Hypothalamus (tissue), 51 donors: ENCODE results near the gene DNAJC17.

Source experiments
- DNase-seq, 51 donors: peaks; one replicate each; lab custom pipeline; 2025; lab: John Stamatoyannopoulos, UW

Gene DNAJC17

DNA sequence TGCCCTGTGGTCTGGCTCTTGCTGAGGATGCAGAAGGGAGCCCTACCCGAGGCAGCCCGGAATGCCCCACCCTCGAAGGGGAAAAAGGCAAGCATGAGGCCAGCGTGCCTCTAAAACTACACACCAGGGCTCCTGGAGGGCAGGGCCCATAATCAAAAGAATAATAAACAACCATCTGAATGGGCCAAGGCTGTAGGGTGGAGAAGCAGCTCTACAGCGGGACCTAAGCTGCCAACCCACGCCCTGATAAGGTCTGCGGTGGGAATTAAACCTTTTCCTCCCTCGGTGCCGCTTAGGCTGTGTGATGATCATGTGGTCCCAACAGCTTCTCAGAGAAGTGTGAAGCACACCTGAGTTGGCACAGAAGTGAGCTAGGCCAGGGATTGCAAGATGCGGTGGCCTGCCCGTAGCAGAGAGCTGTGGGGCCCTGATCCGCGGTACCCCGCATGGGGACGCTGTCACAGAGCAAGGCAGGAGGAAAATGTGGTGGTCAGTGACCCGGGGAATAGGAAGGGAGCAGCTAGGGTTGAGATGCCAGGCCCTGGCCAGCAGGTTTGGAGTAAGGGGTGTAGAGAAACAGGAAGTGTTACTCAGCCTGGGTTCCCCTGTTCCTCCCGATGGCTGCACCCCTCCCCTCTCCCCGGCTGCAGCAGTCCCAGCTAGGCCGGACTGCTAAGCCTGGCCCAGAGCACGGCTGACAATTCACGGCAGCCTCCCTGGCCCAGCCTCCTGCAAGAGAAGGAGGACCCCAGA lies 38.6 kb downstream of the DNAJC17 start:
- DNase-seq, result no peak

DNA sequence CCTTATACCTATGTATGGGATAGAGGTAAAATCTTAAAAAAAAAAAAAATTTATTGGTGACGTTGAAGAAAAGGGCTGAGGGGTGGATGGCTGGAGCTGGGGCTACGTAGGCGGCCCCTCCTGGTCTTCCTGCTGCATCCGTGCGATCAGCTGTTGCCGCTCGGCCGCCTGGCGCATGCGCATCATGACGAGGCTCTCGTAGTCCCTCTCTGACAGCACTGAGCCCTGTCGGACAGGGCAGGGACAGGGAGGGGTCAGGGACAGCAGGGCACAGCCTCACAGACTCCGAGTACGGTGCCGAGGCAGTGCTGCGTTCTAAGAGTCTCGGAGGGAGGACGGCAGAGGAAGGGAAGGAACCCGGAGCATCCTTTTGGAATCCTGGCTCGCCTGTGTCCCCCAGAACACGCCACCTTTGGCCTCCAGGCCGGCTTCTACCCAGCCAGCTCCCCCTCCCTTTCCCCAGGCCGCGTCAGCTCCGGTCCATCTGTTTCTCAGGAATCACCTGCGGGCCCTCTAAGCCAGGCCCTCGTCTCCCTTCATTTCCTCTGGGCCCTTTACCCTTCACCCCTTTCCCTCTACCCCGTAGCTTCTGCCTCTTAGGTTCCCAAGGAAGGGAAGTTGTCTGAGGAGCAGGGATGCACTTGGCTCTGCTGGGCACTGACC lies 39.3 kb downstream of the DNAJC17 start:
- no peak for DNase-seq

DNA sequence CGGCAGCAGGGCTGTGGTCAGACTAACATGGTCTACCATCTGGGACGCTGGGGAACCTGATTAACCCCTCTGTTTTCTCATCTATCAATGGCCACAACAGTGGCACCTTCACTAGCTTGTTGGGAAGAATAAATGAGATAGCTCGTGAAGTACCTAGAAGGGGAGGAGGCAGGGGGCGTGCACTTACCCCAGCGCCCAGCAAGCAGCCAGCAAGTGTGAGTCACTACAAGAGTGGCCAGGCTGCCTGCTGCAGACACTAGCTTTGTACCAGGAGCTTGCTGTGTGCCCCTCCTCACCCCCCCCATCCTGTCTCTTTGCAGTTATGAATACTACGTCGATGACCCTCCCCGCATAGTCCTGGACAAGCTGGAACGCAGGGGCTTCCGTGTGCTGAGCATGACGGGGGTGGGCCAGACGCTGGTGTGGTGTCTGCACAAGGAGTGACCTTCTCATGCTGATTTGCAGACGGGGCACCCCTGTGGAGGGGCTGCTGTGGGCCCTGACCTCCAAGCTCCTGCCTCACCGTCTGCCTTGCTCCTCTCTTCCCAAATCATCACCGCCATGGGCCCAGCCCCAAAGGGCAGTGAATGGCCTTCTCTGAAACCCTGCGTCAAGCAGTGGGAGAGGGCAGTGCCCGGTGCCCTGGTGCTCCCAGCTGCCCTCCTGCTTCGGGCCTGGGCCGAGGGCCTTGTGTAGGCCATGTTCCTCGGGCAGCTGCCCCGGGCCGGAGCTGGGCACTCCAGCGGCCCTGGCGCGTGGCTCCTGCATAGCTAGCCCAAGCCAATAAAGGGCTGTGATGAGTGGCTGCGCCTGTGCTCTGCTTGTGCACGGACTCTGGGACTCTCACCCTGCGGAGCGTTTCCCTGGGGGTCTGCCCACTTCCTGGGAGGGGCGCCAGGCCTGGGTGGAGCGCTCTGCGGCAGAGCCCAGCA lies 40.1 kb downstream of the DNAJC17 start:
- peak in 1 of 51 donors; percentile 14 for DNase-seq

DNA sequence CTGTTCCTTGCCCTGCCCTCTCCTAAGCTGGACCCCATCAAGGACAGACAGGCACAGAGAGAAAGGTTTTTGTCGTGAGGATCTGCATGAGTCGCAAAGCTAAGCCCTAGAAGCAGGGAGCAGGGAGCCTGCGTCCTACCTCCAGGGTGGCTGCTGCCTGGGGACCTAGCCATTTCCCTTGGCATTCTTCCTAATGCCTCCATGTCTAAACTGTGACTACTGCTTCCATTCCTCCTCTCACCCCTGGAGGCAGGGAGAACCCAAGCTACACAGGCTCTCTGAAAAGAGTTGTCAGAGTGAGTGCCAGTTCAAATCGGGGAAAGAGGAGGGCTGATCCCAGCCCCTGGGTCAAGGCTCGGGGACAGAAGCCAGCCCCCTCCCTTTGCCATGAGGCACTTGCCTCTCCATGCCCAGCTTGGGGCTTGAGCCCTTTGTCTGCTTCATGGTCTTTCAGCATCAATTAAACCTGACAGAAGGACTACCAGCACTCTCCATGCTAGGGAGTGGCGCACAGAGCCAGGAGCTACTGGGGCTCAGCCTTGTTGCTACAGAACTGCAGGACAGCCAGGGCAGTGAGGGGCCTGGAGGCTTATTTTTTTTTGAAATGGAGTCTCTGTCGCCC lies 41.0 kb downstream of the DNAJC17 start:
- no peak for DNase-seq

DNA sequence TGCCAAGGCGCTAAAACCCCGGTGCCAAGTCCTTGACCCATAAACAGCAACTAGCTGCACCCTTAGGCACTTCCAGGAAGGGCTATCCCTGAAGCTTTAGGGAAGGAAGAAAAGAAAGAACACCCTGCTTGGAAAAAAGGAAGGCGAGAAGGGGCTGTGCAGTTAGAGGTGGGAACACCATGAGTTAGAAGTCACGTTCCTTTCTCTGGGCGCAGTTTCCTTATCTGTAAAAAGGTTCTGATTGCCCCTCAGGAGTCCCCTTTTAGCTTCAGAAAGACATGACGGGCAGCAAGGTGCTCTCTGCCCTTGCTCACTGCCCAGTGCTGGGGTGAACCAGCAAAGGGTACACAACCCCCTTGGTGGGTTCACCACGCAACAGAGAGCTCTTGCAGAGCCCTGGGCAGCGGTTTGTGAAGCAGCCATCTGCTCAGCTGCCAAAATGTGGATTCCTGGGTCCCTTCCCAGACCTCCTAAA lies 42.6 kb downstream of the DNAJC17 start:
- peak in 1 of 51 donors; percentile 13 for DNase-seq

DNA sequence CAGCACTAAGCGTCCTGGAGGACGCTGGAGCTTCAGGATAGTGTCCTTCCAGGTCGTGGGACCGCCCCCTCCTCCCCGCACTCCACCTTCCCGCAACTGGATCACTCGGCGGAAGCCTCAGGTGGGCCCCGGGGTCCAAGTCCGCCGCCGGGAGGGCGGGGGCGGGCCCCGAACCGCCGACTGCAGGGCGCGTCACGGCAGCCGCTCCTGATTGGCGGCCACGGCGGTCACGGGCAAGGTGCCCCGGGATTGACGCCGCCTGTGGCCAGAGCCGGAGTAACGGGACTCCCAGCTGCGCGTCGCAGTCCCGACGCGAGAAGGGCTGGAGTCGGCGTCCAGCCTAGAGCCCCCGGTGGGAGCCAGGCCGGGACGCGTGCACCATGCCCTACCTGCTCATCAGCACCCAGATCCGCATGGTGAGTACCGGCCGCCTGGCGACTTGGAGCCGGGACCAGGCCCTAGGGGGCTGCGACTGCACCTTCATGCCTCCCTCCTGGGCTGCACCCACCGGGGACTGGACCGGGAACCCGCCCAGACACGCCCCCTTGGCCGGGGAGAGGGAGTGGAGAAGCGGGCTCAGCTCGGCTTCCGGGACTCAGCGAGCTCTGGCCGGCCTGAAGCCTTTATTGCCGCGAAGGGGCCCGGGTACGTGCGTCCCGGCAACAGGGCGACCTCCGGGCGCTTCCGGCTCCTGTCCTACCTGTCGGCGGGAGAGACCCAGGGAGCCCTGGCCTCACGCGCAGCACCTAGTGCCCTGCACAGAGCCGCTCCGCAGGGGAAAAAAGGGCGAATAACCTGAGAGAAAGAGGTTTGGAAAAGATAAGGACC lies 43.3 kb downstream of the DNAJC17 start, which contains the start of gene GCHFR:
TSS of gene GCHFR (plus strand) at position 268 of the 828 bp plus-strand sequence. CDS start at position 381, 113 bp downstream.
- peak in 28 of 51 donors; percentile 15 to 69 (median 46) for DNase-seq

DNA sequence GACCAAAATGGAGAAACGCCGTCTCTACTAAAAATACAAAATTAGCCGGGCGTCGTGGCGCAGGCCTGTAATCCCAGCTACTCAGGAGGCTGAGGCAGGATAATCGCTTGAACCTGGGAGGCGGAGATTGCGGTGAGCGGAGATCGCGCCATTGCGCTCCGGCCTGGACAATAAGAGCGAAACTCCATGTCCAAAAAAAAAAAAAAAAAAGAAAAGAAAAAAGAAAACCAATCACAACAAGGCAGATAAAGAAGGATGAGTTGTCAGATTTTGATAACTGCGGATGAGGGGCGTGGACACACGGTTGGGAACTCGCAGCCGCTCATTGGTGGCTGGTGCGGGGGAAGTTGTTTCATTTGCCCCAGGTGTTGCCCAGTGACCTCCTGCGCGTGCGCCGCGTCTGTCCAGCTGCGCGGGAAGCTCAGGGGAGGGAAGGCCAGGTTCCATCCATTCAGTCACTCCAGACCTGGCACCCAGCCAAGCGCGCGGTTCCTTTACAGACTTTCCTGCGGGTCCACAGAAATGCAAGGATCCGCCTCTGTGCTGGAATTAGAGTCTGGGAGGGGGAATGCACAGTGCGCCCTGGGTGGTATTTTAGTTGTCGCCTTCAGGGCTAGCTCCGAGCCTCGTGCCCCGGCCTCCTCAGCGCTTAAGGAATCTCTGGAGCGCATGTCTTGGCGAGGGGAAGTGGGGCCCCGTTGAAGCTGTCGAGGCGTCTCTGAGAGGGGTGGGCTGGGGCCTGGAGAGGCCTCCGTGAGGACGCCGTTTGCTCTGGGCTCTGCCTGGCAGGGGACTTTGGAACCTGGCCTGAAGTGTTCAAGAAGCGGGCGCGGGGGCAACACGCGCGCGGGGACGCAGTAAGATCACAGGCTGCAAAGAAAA lies 44.1 kb downstream of the DNAJC17 start:
- DNase-seq, result peak in 20 of 51 donors; percentile 17 to 55 (median 26)

DNA sequence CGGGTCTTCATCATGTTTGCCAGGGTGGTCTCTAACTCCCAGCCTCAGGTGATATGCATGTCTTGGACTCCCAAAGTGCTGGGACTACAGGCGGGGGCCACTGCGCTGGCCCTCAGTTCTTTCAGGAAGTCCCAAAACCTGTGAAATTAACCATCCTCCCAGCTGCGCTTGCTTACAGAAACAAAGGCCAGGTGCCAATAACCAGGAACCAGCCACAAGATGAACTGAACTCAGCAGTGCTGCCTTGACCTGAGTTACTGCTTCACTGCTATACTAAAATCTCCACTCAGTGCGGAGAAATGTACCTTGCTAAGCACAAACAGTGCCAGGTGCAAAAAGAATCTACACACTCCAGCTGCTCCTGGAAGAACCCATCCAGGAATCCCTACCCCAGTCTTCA lies 47.3 kb downstream of the DNAJC17 start:
- DNase-seq, result no peak

DNA sequence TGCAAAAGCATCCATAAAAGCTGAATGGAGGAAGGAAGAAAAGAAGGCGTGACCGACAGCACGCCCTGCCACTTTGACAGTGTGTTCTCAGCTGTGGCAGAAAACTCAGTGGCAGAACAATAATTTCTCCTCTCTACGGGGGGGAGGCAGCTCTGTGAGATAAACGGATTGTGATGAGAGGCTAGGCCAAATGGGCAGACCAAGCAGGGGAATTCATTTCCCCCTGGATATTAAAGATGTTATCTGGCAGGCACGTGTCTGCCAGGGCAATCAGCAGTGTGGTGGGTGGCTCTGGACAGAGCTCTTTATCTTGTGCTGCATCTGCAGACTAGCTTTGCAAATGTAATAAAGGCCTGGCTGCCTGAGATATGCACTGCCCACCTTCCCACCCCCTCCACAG lies 50.3 kb downstream of the DNAJC17 start:
- DNase-seq, result no peak

DNA sequence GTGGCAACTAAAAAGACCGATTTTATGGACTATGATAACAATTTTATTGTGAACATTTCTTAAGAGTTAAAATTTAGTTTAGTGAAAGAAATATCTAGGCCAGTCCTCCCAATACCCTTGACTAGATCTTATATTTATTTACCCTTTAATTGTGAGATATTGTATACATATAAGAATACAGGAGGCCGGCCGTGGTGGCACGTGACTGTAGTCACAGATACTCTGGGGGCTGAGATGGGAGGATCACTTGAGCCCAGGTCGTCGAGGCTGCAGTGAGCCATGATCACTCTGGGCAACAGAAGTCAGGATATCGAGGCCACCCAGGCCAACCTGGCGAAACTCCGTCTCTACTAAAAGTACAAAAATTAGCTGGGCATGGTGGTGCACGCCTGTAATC lies 51.5 kb downstream of the DNAJC17 start:
- no peak for DNase-seq

DNA sequence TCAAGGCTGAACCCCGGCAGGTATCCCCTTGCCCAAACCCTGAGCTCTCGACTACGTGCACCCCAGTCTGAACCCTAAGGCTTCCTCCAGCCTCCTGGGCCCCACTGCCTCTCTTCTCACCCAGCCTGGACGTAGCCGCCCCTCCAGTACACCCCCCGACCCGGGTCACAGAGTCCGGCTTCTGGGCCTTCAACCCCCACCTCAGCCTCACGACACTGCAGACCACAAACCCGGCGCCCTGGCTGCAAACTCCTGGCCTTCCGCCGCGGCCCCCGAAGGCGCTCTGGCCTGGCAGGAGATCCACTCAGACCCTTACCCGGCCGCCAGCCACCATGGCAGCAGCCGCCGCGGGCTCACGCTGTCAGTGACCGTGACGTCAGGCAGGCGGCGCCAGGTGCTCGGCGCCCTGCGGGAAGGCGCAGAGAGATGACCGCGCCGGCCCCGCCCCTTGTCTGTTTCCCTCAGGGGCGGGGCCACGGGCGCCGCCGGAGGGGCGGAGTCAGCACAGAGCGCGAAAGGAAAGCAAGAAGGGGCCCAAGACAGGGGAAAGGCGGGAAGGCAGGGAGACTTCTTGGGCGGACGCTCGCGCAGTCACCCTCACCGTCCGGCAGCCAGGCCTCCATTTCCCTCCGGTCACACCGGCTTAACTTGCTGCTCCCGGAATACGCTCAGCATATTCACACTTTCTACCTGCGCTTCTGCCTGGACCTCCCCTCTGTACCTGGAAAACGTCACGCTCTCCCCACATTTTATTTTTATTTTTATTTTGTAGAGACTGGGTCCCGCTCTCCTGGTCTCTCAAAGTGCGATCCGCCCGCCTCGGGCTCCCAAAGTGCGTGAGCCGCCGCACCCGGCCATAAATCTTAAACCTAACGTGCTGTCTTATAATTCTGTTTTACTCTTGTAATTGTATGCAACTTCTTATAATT lies 52.1 kb downstream of the DNAJC17 start, which contains the start of gene RMDN3:
TSS of gene RMDN3 (minus strand) at position 372 of the 929 bp plus-strand sequence. CDS start 471 bp downstream, outside the sequence.
- peak in 50 of 51 donors; percentile 34 to 95 (median 82) for DNase-seq

DNA sequence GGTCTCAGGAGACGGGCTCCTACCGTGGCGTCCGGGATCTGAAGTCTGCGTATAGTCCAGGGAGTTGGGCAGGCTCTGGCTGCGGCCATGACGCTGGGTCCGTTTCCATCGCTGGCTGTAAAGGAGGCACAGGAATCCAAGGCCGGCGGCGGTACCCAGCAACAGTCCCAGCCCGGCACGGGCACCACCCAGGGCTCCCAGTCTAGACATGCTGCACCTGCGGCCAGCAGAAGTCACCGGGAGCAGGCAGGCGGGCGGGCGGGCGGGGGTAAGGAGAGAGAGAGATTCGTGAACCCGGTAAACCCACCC lies 52.7 kb downstream of the DNAJC17 start:
- peak in 5 of 51 donors; percentile 20 to 47 (median 41) for DNase-seq

DNA sequence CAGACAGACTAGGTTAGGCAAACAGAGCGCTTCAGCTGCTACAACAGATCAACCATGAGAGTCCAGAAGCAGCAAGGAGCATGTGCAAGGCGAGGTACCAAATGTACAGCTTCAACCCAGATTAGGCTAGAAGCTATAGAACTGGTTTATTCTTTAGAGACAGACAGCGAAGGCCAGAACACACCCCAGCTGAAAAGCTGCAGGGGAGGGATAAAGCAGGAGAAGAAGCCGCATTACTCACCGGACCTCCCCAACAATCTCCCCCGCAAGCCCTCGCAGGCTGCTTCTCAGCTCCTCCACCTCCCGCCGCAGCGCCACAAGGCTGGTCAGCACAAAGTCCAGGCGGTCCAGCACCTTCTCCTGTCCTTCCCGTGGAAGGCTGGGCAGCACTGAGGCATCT lies 55.5 kb downstream of the DNAJC17 start:
- DNase-seq, result no peak

DNA sequence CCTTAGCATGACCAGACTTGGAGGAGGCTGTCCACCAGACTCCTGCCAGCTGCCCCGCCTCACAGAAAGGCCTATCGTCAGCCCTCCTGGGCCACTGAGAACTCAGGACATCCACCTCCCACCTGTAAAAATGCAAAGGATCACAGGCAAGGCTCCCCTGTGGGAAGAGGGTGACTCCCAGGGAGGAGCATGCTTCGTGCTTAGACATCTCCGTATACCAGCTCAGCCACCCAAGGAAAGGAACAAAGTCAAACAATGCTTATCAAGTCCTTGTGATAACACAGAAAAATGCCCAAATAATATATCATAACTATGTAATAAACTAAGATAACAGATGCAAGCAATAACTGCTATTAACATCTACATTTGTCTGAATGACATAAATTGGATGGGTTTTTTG lies 56.4 kb downstream of the DNAJC17 start:
- DNase-seq, result no peak

DNA sequence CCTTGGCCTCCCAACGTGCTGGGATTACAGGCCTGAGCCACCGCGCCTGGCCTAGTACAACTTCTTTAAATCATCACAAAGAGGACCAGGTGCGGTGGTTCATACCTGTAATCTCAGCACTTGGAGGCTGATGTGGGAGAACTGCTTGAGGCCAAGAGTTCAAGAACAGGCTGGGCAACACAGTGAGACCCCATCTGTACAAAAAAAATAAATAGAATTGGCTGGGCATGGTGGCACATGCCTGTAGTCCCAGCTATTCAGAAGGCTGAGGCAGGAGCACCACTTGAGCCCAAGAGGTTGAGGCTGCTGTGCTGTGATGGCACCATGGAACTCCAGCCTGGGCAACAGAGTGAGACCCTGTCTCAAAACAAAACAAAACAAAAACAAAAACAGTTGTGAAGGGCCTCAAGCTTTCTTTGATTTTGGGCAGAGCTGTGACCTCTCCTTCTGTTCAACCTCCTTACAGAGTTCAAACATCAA lies 58.1 kb downstream of the DNAJC17 start:
- DNase-seq, result no peak

DNA sequence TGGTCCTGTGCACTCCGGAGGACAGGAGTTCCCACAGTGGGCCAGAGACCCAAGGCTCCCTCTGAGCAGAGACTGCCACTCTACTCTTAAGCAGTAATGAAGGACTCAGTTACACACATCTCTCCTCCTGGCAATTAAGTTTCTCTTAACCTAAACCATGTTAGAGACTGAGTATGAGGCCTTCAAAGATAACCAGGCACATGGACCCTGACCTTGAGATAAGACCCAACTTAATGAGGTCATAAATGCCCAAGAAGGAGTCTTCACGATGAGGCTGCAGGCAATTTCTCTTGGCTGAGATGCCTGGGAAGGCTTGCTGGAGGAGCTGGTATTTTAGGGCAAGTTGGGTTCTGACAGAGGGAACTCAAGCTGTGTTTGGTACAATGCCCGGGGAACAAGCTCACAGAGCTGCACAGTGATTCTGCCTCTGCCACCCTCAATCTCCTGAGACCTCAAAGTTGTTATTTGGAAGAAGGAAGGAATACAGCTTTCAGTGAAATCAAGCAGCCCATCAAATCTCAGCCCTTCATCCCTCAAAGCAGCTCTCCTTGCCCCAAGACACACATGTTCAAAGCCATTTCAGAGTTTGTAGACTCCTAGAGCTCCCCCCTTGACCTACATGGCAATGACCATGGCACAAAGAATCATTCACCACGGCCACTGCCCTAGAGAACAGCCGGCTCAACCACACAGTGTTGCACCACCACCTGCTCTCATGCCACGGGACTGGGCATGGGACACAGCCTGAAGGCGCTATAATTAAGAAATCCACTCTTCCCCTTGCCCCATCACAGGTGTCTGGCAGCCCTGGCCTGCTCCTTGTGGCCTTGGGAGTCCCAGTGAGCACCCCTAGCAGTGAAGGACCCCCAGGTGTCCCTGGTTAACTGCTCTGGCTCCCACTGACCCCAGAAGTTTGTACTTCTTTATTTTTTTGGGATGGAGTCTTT lies 59.3 kb downstream of the DNAJC17 start:
- no peak for DNase-seq
